Measurements from ENCODE around the gene FPR2. TPM values are rescaled to one million over a fixed set of nuclear protein-coding genes. Genes with fewer than 3 reads are reported as not detected.

Gene FPR2
- total and polyA plus RNA-seq, 9 of the 15 experiments (the other 6 are each of a cell fraction or from before 2014, with no cell fraction given), result 0.03 to 0.15 (median 0.07) TPM; not detected in 6

GRCh38 chr19:51800473-51801244 is 39.7 kb downstream of the FPR2 start (continued):
- TF ChIP-seq HES1 (IDR thresholded peaks at IDR 0.05; ENCODE audit: low read depth), result peak; percentile 97
- no peak for TF ChIP-seq RERE (CRISPR knock-in tag; IDR thresholded peaks at IDR 0.05; ENCODE audit: borderline replicate concordance)
- no peak for TF ChIP-seq FUS (optimal IDR thresholded peaks at IDR 0.05; ENCODE audit: low read depth, low read length)
- peak; percentile 70 to 79 for TF ChIP-seq NCOA2 (IDR thresholded peaks at IDR 0.05; ENCODE audit: partially characterized antibody in 2 of 2)
- peak; percentile 29 to 73; a peak in 3 of 4 replicates for TF ChIP-seq FOXK2 (conservative IDR thresholded peaks at IDR 0.05 in 1 of 2, IDR thresholded peaks at IDR 0.05 in 1 of 2; ENCODE audit: low read depth in 2 of 2)
- peak; percentile 63 for TF ChIP-seq MAFF (IDR thresholded peaks at IDR 0.05; ENCODE audit: low read length)
- TF ChIP-seq CBX2 (IDR thresholded peaks at IDR 0.05; ENCODE audit: insufficient read depth, low read length, poor library complexity, severe bottlenecking), result no peak
- no peak for TF ChIP-seq ZNF12 (CRISPR knock-in tag; IDR thresholded peaks at IDR 0.05)
- no peak for TF ChIP-seq POLR2B (IDR thresholded peaks at IDR 0.05; ENCODE audit: low read depth, partially characterized antibody)
- TF ChIP-seq HNRNPLL (IDR thresholded peaks at IDR 0.05; ENCODE audit: low read depth, low read length, poor library complexity, severe bottlenecking), result no peak
- no peak for TF ChIP-seq ZNF445 (CRISPR knock-in tag; IDR thresholded peaks at IDR 0.05; ENCODE audit: low read depth)
- TF ChIP-seq ZNF561 (CRISPR knock-in tag; conservative IDR thresholded peaks at IDR 0.05), result no peak
- no peak for TF ChIP-seq TBP (optimal IDR thresholded peaks at IDR 0.05; ENCODE audit: low read depth, low read length)
- peak; percentile 64 for TF ChIP-seq TAF9B (IDR thresholded peaks at IDR 0.05; ENCODE audit: partially characterized antibody)
- no peak; the same call in 1 of the 2 replicates for TF ChIP-seq CREB1 (IDR thresholded peaks at IDR 0.05)
- TF ChIP-seq CREB1 (CRISPR knock-in tag; IDR thresholded peaks at IDR 0.05), result no peak
- peak; percentile 88; the same call in 1 of the 2 replicates for TF ChIP-seq GATAD2B (IDR thresholded peaks at IDR 0.05; ENCODE audit: borderline replicate concordance)
- TF ChIP-seq KLF6 (CRISPR knock-in tag; IDR thresholded peaks at IDR 0.05; ENCODE audit: borderline replicate concordance), result 0 out of 2 replicates have a peak, but pooled peaks have one; percentile 42
- TF ChIP-seq NFXL1 (CRISPR knock-in tag; IDR thresholded peaks at IDR 0.05), result no peak
- no peak for TF ChIP-seq STAG1 (CRISPR knock-in tag; IDR thresholded peaks at IDR 0.05; ENCODE audit: borderline replicate concordance)
- no peak for TF ChIP-seq ATF1 (CRISPR knock-in tag; IDR thresholded peaks at IDR 0.05)
- peak; percentile 65 for TF ChIP-seq ATF1 (tag; IDR thresholded peaks at IDR 0.05)
- TF ChIP-seq ZNF3 (CRISPR knock-in tag; IDR thresholded peaks at IDR 0.05), result no peak
- TF ChIP-seq ETS2 (tag; IDR thresholded peaks at IDR 0.05; ENCODE audit: borderline replicate concordance, poor library complexity, severe bottlenecking), result no peak

Data from K562 (cell line).